Natural killer cell (primary cell): ENCODE results near the gene SNRPE. TPM values are rescaled to one million over a fixed set of nuclear protein-coding genes. Genes with fewer than 3 reads are reported as not detected.

Source experiments
- ATAC-seq, 3 donors: fragments of 150-1000 bp in 2 of 3; fragments of 200-7000 bp in 1 of 3; cut with Tn5 transposase; 1 replicate in 1 of 3; 2 replicates in 2 of 3; pipeline ENCODE4 v1.10.0; 2021; ENCODE audit warnings: mild to moderate bottlenecking in 2 of 3, moderate library complexity in 2 of 3
- DNase-seq, 2 donors: peaks; one replicate each; pipeline versions ENCODE4 v3.0.0 to v3.0.0-alpha.2; 2013 to 2021; ENCODE audit warnings: mixed read lengths in 1 of 2
- H3K27ac ChIP-seq: one replicate; pipeline ENCODE4 v1.5.1; 2013; ENCODE audit warnings: mild to moderate bottlenecking, low read length
- H3K27me3 ChIP-seq: one replicate; pipeline ENCODE4 v1.6.1; 2013; ENCODE audit warnings: low read length; ENCODE audit not compliant: control insufficient read depth, insufficient read depth
- H3K36me3 ChIP-seq: one replicate; pipeline ENCODE4 v1.6.1; 2013; ENCODE audit warnings: low read length; ENCODE audit not compliant: control insufficient read depth, insufficient read depth
- H3K4me1 ChIP-seq: one replicate; pipeline ENCODE4 v1.6.1; 2013; ENCODE audit warnings: low read length; ENCODE audit not compliant: control insufficient read depth, insufficient read depth
- H3K4me3 ChIP-seq: one replicate; pipeline ENCODE4 v1.5.1; 2013; ENCODE audit warnings: low read length
- H3K9me3 ChIP-seq: one replicate; pipeline ENCODE4 v1.6.1; 2013; ENCODE audit warnings: low read length; ENCODE audit not compliant: control insufficient read depth, insufficient read depth
- H3K27ac Mint-ChIP-seq, 2 donors: one replicate each; pipeline ENCODE4 v1.8.0; 2022; ENCODE audit warnings: mild to moderate bottlenecking in 2 of 2, mixed read lengths in 2 of 2, moderate library complexity in 1 of 2
- H3K27me3 Mint-ChIP-seq, 2 donors: one replicate each; pipeline ENCODE4 v1.8.0; 2022; ENCODE audit warnings: low read depth in 2 of 2, mixed read lengths in 2 of 2
- H3K36me3 Mint-ChIP-seq: one replicate; pipeline ENCODE4 v1.8.0; 2022; ENCODE audit warnings: mixed read lengths
- H3K4me1 Mint-ChIP-seq, 2 donors: one replicate each; pipeline ENCODE4 v1.8.0; 2022; ENCODE audit warnings: mixed read lengths in 2 of 2
- H3K4me3 Mint-ChIP-seq: one replicate; pipeline ENCODE4 v1.8.0; 2022; ENCODE audit warnings: mild to moderate bottlenecking, moderate library complexity, mixed read lengths
- H3K9me3 Mint-ChIP-seq, 2 donors: one replicate each; pipeline ENCODE4 v1.8.0; 2022; ENCODE audit warnings: mixed read lengths in 2 of 2
- WGBS: methylation state at CpG from one replicate; pipeline ENCODE4 v1.1.7; 2013; ENCODE audit warnings: missing lambda C conversion rate; ENCODE audit not compliant: insufficient coverage; 5-methylcytosine and 5-hydroxymethylcytosine counted together
- intact Hi-C: fragments of 100-400 bp; cut with micrococcal nuclease; formaldehyde crosslinking; loops from one replicate; pipeline ENCODE4 v1.14.2; 2022
- total RNA-seq, 4 donors: library from RNA; stranded (reverse); fragments of 120-200 nt in 1 of 4; gene quantifications; one replicate each; pipeline versions ENCODE4 v1.2.3 to v1.2.4, GENCODE V29; 2013 to 2022
- TF ChIP-seq, protein P1 (sequence below): fragments of 200-600 bp; IDR thresholded peaks from one replicate; pipeline ENCODE4 v1.8.0; 2022; ENCODE audit warnings: antibody characterized with exemption

SNRPE gene
- total RNA-seq, 3 donors from 2014 or later (not counting 1 experiment from before 2014, with no cell fraction given), result 48.6 to 57.9 (median 54.4) TPM

DNA sequence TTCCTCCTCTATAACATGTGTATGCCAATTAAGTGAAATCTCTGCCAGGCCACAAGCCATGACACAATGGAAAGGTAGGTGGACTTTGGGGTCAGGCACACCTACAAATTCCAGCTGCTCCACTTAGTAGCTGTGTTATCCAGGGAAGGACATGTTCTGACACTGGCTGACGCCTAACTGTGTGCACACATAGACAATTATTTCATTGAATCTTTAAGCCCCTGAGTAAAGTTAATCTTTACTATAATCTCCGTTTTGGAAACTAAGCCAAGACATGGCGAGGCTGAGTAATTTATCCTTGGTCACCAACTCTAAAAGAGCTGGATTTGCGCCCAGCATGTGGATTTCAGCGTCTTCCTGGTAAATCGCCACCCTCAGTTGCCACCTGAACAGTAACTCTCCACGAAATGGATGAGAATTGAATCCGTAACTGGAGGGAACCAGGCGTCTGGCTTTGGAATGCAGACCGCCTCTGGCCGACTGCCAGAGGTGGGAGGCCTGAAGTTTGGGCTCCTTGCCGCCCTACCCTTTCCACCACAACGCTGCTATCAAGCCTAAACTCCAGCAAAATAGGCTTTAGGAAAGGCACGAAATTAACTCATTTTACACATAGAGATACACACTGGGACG is 888 bp upstream of the SNRPE start:
- H3K4me1 ChIP-seq, result peaks cover 11% of the 10 kb centered on the region
- Mint-ChIP-seq H3K27me3 (no peaks in the 10 kb centered on the region), H3K4me3 (peak overlapping the region; percentile 100), H3K9me3 (no peaks in the 10 kb centered on the region), H3K27ac (peak overlapping the region; percentile 96 to 100), H3K36me3 (no peaks in the 10 kb centered on the region), H3K4me1 (peaks cover 20 to 25% of the 10 kb centered on the region in 2 donors)
- intact Hi-C loops, result loop anchor here (1.0 kb wide), 4 partner anchors 65 to 503 kb away; partner anchors contain the start of genes ZBED6 and ZC3H11A
- H3K27ac ChIP-seq, result no peak overlapping the region
- no peak for ATAC-seq
- DNase-seq, result peak in 1 of 2 donors; percentile 12
- no peaks in the 10 kb centered on the region for H3K27me3 ChIP-seq
- H3K9me3 ChIP-seq, result no peaks in the 10 kb centered on the region
- TF ChIP-seq, protein P1, sequence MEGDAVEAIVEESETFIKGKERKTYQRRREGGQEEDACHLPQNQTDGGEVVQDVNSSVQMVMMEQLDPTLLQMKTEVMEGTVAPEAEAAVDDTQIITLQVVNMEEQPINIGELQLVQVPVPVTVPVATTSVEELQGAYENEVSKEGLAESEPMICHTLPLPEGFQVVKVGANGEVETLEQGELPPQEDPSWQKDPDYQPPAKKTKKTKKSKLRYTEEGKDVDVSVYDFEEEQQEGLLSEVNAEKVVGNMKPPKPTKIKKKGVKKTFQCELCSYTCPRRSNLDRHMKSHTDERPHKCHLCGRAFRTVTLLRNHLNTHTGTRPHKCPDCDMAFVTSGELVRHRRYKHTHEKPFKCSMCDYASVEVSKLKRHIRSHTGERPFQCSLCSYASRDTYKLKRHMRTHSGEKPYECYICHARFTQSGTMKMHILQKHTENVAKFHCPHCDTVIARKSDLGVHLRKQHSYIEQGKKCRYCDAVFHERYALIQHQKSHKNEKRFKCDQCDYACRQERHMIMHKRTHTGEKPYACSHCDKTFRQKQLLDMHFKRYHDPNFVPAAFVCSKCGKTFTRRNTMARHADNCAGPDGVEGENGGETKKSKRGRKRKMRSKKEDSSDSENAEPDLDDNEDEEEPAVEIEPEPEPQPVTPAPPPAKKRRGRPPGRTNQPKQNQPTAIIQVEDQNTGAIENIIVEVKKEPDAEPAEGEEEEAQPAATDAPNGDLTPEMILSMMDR, result no peak
- WGBS, result 87% methylated on average over 15 of the region's 15 CpGs
- H3K36me3 ChIP-seq, result peaks cover 10% of the 10 kb centered on the region
- no peak overlapping the region for H3K4me3 ChIP-seq

DNA sequence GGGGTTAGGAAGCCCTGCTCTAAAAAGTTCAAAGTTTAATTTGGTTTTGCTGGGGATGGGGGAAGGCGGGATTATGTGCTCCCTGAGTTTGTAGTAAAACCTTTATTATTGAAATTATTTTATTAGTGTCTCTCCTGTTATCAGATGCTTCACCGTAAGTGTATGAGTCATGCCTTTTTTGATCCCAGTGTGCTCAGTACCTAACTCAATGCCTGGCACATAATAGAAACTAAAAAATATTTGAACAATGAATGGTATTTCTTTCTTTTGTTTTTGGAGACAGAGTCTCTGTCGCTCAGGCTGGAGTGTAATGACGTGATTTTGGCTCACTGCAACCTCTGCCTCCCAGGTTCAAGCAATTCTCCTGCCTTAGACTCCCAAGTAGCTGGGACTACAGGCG is 6.4 kb downstream of the SNRPE start:
- TF ChIP-seq, protein P1, result no peak
- ATAC-seq (no peak), DNase-seq (no peak)
- Histone ChIP-seq H3K27ac (no peak overlapping the region), H3K4me1 (no peaks in the 10 kb centered on the region), H3K4me3 (no peak overlapping the region), H3K9me3 (no peaks in the 10 kb centered on the region), H3K36me3 (peaks cover 53% of the 10 kb centered on the region), H3K27me3 (no peaks in the 10 kb centered on the region)
- H3K4me3 Mint-ChIP-seq, result no peak overlapping the region
- H3K27ac Mint-ChIP-seq, result no peak overlapping the region
- 96% methylated on average over 4 of the region's 5 CpGs for WGBS
- H3K27me3 Mint-ChIP-seq, result no peaks in the 10 kb centered on the region
- intact Hi-C loops, result no loop called here
- H3K9me3 Mint-ChIP-seq, result no peaks in the 10 kb centered on the region
- H3K36me3 Mint-ChIP-seq, result no peaks in the 10 kb centered on the region
- H3K4me1 Mint-ChIP-seq, result peaks cover 0 to 6% of the 10 kb centered on the region in 2 donors

DNA sequence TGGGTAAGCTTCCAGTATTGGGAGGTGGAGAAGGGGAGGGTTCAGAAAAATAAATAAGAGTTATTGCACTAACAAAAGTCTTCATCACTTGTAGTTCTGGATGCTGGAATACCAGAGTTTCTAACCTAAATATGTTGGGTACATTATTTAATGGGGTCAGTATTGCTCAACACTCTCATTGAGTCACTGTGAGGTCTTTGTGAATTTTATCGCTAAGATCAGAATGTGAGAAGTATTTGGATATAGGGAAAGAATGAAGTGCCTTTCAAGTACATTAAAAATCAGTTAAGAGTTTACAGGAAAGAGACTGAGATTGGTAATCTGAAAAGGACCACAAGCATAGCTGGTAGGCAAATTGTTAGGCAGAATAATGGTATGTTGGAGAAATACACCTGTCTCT is 8.8 kb downstream of the SNRPE start:
- Histone ChIP-seq H3K4me3 (no peak overlapping the region), H3K4me1 (no peaks in the 10 kb centered on the region), H3K36me3 (peaks cover 47% of the 10 kb centered on the region), H3K9me3 (no peaks in the 10 kb centered on the region), H3K27ac (no peak overlapping the region), H3K27me3 (no peaks in the 10 kb centered on the region)
- TF ChIP-seq, protein P1, result no peak
- Mint-ChIP-seq H3K27ac (no peak overlapping the region), H3K27me3 (no peaks in the 10 kb centered on the region), H3K4me3 (no peak overlapping the region), H3K9me3 (no peaks in the 10 kb centered on the region), H3K36me3 (no peaks in the 10 kb centered on the region), H3K4me1 (peaks cover 0 to 5% of the 10 kb centered on the region in 2 donors)
- WGBS, result 94% methylated on average over 1 of the region's 1 CpG
- ATAC-seq (no peak), DNase-seq (no peak)
- intact Hi-C loops, result no loop called here
